Activated CD8-positive, alpha-beta T cell treated with anti-CD3 and anti-CD28 coated beads for 36 hours (primary cell): ENCODE results near the gene SPECC1L. TPM values are rescaled to one million over a fixed set of nuclear protein-coding genes. Genes with fewer than 3 reads are reported as not detected.

ENCODE experiments used
- ATAC-seq: fragments of 200-7000 bp; cut with Tn5 transposase; one replicate; pipeline ENCODE4 v1.10.0; 2021; ENCODE audit warnings: mild to moderate bottlenecking, moderate library complexity
- CTCF ChIA-PET: fragments of 350-600 bp; sonication (Branson Sonifier 250); formaldehyde crosslinking; loops from one replicate; lab custom pipeline; 2021; ENCODE audit warnings: antibody characterized with exemption; lab: Charles Lee
- POLR2A ChIA-PET: fragments of 350-600 bp; sonication (Branson Sonifier 250); formaldehyde crosslinking; loops from one replicate; lab custom pipeline; 2021; ENCODE audit warnings: antibody characterized with exemption; lab: Charles Lee
- DNase-seq: peaks from one replicate; pipeline ENCODE4 v3.0.0-alpha.2; 2020
- H3K27ac Mint-ChIP-seq: one replicate; pipeline ENCODE4 v1.8.0; 2021; ENCODE audit warnings: mild to moderate bottlenecking, mixed read lengths
- H3K27me3 Mint-ChIP-seq: one replicate; pipeline ENCODE4 v1.8.0; 2021; ENCODE audit warnings: mixed read lengths
- H3K36me3 Mint-ChIP-seq: one replicate; pipeline ENCODE4 v1.8.0; 2021; ENCODE audit warnings: low read depth, mixed read lengths
- H3K4me1 Mint-ChIP-seq: one replicate; pipeline ENCODE4 v1.8.0; 2021; ENCODE audit warnings: low read depth, mixed read lengths
- H3K4me3 Mint-ChIP-seq: one replicate; pipeline ENCODE4 v1.8.0; 2021; ENCODE audit warnings: mild to moderate bottlenecking, moderate library complexity, mixed read lengths
- H3K9me3 Mint-ChIP-seq: one replicate; pipeline ENCODE4 v1.8.0; 2021; ENCODE audit warnings: mixed read lengths
- intact Hi-C: fragments of 100-400 bp; cut with micrococcal nuclease; formaldehyde crosslinking; loops from one replicate; pipeline ENCODE4 v1.10.0; 2022
- total RNA-seq, 2 experiments: library from RNA; stranded (reverse); gene quantifications; one replicate each; pipeline ENCODE4 v1.2.3, GENCODE V29; 2021
- TF ChIP-seq, protein P1 (sequence below): fragments of 200-600 bp; IDR thresholded peaks from one replicate; pipeline ENCODE4 v1.8.0; 2022; ENCODE audit warnings: antibody characterized with exemption, mild to moderate bottlenecking

Gene SPECC1L
- total RNA-seq, 2 experiments from 2014 or later, result 38.9 to 39.0 TPM

DNA sequence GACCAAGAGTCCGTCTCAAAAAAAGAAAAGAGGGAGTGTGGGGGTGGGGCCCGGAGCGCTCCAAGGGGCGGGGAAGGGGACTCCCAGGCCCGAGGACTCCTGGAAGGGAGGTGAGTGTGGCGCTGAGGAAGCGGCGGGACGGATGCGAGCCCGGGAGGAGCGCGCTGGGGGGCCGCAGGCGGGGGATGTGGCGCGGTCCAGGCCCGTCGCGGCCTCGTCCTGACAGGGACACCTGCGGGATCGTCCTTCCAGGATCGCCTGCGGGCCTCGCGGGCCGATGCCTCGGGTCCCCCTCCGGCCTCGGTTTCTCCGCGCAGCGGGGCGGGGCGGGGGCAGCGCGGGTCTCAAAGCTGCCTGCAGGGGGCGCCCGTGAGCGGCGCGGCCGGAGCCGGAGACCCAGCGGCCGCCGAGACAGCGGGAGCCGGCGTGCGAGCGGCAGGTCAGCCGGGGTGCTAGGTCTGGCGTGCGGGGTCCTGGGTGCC is 152.9 kb downstream of the SPECC1L start:
- intact Hi-C loops, result loop anchor here (5.0 kb wide), 1 partner anchor 99 kb away; no protein-coding TSS in a partner anchor
- ATAC-seq, result peak; percentile 17

DNA sequence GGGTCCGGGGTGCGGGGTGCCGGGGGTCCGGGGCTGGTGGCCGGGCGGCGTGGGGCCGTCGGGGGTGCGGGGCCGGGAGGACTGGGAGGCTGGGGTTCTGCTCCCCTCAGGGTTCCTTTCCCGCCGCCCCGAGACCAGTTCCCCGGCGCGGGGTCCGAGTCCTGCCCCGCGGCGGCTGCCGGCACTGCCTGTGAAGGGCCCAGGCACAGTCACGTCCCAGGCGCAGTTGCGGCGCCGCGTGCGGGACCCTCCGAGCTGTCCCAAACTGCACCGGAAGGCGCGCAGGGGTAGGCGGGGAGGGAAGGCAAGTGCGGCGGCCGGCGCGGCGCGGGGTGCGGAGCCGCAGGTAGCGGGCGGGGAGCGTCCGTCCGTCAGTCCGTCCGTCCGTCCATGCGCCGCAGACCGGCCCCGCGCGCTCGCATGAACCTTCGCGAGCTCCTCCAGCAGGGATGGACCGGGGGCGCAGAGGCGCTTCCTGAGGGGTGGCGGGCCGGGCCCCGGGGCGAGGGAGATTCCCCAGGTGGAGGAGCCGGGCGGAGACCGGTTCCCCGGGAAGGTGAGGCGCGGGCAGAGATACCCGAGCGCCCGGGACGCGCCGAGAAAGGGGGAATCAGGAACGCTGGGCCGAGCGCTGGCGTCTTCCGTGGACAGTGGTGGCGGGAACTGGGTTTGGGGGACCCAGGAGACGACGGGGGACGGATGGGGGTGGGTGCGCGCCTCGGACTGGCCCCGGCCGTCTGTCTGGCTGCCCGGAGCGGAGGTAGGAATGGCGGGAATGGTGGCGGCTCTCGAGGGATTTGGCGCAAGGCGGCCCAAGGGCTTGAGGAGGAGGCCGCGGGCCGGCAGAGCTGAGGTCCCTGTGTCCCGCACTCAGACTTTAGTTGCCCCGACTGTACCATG is 153.6 kb downstream of the SPECC1L start:
- Mint-ChIP-seq H3K27ac (peak overlapping the region; percentile 67), H3K27me3 (peaks cover 3% of the 10 kb centered on the region), H3K4me3 (peak overlapping the region; percentile 93), H3K36me3 (peaks cover 11% of the 10 kb centered on the region), H3K4me1 (peaks cover 26% of the 10 kb centered on the region), H3K9me3 (no peaks in the 10 kb centered on the region)
- DNase-seq (peak; percentile 65), ATAC-seq (peak; percentile 9)
- CTCF ChIA-PET, result interaction anchor here (0.7 to 4.1 kb wide), 21 partner anchors 10 to 103 kb away, joined by 3 to 51 read pairs (median 4); no protein-coding TSS in a partner anchor
- intact Hi-C loops, result loop anchor here (5.0 kb wide), 1 partner anchor 98 kb away; no protein-coding TSS in a partner anchor
- POLR2A ChIA-PET, result interaction anchor here (1.0 to 1.7 kb wide), 3 partner anchors 10 to 47 kb away, joined by 3 to 12 read pairs (median 5); no protein-coding TSS in a partner anchor
- TF ChIP-seq, protein P1, sequence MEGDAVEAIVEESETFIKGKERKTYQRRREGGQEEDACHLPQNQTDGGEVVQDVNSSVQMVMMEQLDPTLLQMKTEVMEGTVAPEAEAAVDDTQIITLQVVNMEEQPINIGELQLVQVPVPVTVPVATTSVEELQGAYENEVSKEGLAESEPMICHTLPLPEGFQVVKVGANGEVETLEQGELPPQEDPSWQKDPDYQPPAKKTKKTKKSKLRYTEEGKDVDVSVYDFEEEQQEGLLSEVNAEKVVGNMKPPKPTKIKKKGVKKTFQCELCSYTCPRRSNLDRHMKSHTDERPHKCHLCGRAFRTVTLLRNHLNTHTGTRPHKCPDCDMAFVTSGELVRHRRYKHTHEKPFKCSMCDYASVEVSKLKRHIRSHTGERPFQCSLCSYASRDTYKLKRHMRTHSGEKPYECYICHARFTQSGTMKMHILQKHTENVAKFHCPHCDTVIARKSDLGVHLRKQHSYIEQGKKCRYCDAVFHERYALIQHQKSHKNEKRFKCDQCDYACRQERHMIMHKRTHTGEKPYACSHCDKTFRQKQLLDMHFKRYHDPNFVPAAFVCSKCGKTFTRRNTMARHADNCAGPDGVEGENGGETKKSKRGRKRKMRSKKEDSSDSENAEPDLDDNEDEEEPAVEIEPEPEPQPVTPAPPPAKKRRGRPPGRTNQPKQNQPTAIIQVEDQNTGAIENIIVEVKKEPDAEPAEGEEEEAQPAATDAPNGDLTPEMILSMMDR, result no peak

More for the DNA sequence above, 152.9 kb downstream of the SPECC1L start:
- peak; percentile 66 for DNase-seq
- Mint-ChIP-seq H3K4me3 (peak overlapping the region; percentile 93), H3K9me3 (no peaks in the 10 kb centered on the region), H3K36me3 (peaks cover 9% of the 10 kb centered on the region), H3K27ac (peak overlapping the region; percentile 52), H3K4me1 (peaks cover 26% of the 10 kb centered on the region), H3K27me3 (peaks cover 3% of the 10 kb centered on the region)
- POLR2A ChIA-PET, result interaction anchor here (1.0 to 1.7 kb wide), 3 partner anchors 11 to 48 kb away, joined by 3 to 12 read pairs (median 5); no protein-coding TSS in a partner anchor
- TF ChIP-seq, protein P1, result peak; percentile 93
- CTCF ChIA-PET, result interaction anchor here (0.6 to 4.1 kb wide), 19 partner anchors 10 to 104 kb away, joined by 3 to 51 read pairs (median 7); no protein-coding TSS in a partner anchor

- H3K4me1 Mint-ChIP-seq, result peaks cover 34% of the 10 kb centered on the region
- no peak for ATAC-seq
- TF ChIP-seq, protein P1, result no peak
- ChIA-PET POLR2A (interaction anchor here (1.0 to 1.7 kb wide), 6 partner anchors 9 to 97 kb away, joined by 3 to 12 read pairs (median 4); no protein-coding TSS in a partner anchor), CTCF (interaction anchor here (0.7 to 4.4 kb wide), 17 partner anchors 9 to 103 kb away, joined by 3 to 51 read pairs (median 4); no protein-coding TSS in a partner anchor)
- no peaks in the 10 kb centered on the region for H3K9me3 Mint-ChIP-seq
- intact Hi-C loops, result loop anchor here (5.0 kb wide), 2 partner anchors 77 to 97 kb away; no protein-coding TSS in a partner anchor
- peaks cover 11% of the 10 kb centered on the region for H3K36me3 Mint-ChIP-seq
- H3K27ac Mint-ChIP-seq, result peak overlapping the region; percentile 98
- no peak for DNase-seq
- H3K4me3 Mint-ChIP-seq, result peak overlapping the region; percentile 93
- peaks cover 3% of the 10 kb centered on the region for H3K27me3 Mint-ChIP-seq
Measured at GRCh38 chr22:24424901-24425775, 154.5 kb downstream of the SPECC1L start.

GRCh38 chr22:24426436-24426835 is 155.8 kb downstream of the SPECC1L start:
- Mint-ChIP-seq H3K27me3 (peaks cover 3% of the 10 kb centered on the region), H3K4me1 (peaks cover 44% of the 10 kb centered on the region), H3K4me3 (peak overlapping the region; percentile 93), H3K36me3 (peaks cover 15% of the 10 kb centered on the region), H3K27ac (peak overlapping the region; percentile 98), H3K9me3 (no peaks in the 10 kb centered on the region)
- TF ChIP-seq, protein P1, result no peak
- intact Hi-C loops, result loop anchor here (5.0 kb wide), 1 partner anchor 76 kb away; no protein-coding TSS in a partner anchor
- ChIA-PET POLR2A (interaction anchor here (0.5 to 1.5 kb wide), 8 partner anchors 8 to 96 kb away, joined by 3 to 9 read pairs (median 4); no protein-coding TSS in a partner anchor), CTCF (interaction anchor here (0.9 to 4.4 kb wide), 5 partner anchors 9 to 141 kb away, joined by 3 to 28 read pairs (median 5); no protein-coding TSS in a partner anchor)
- no peak for ATAC-seq
- DNase-seq, result no peak
